Astrocyte (in vitro differentiated cells and primary cell): ENCODE measurements around the gene PCNX1. TPM values are rescaled to one million over a fixed set of nuclear protein-coding genes. Genes with fewer than 3 reads are reported as not detected.
"Not testable (repeated sequence)": the region's sequence is repeated elsewhere in the genome, so short reads cannot be mapped to it uniquely, and the experiment has no call there.

Experiments
- DNase-seq: peaks from one replicate; pipeline ENCODE4 v3.0.0-alpha.2; 2010; ENCODE audit warnings: low read depth
- FAIRE-seq: peaks from 2 replicates; lab custom pipeline; 2011; peaks lifted over from hg19 to GRCh38; lab: Jason Lieb, UNC
- H2AFZ ChIP-seq: 2 replicates; pipeline ENCODE4 v1.6.0; 2012; ENCODE audit warnings: low read depth, low read length, inconsistent platforms
- H3K27ac ChIP-seq: 2 replicates; pipeline ENCODE4 v1.5.1; 2011; ENCODE audit warnings: low read depth, low read length, inconsistent platforms
- H3K27me3 ChIP-seq: 2 replicates; pipeline ENCODE4 v1.6.0; 2011; ENCODE audit warnings: low read length, inconsistent platforms; ENCODE audit not compliant: insufficient read depth
- H3K36me3 ChIP-seq: 2 replicates; pipeline ENCODE4 v1.5.1; 2011; ENCODE audit warnings: low read length, inconsistent platforms; ENCODE audit not compliant: insufficient read depth
- H3K4me1 ChIP-seq: 2 replicates; pipeline ENCODE4 v1.5.1; 2011; ENCODE audit warnings: low read length, inconsistent platforms; ENCODE audit not compliant: insufficient read depth
- H3K4me2 ChIP-seq: 2 replicates; pipeline ENCODE4 v1.6.0; 2012; ENCODE audit warnings: low read length, inconsistent platforms
- H3K4me3 ChIP-seq: 2 replicates; pipeline ENCODE4 v1.5.1; 2011; ENCODE audit warnings: low read depth, mild to moderate bottlenecking, low read length, inconsistent platforms; ENCODE audit not compliant: insufficient read depth
- H3K79me2 ChIP-seq: 2 replicates; pipeline ENCODE4 v1.6.0; 2012; ENCODE audit warnings: mild to moderate bottlenecking, low read length, inconsistent platforms; ENCODE audit not compliant: insufficient read depth
- H3K9ac ChIP-seq: 2 replicates; pipeline ENCODE4 v1.6.0; 2012; ENCODE audit warnings: mild to moderate bottlenecking, low read length, inconsistent platforms
- H3K9me3 ChIP-seq: 2 replicates; pipeline ENCODE4 v1.5.1; 2012; ENCODE audit warnings: low read depth, mild to moderate bottlenecking, low read length, inconsistent platforms; ENCODE audit not compliant: insufficient read depth
- H4K20me1 ChIP-seq: 2 replicates; pipeline ENCODE4 v1.6.0; 2012; ENCODE audit warnings: low read length, inconsistent platforms; ENCODE audit not compliant: insufficient read depth
- H3K27ac Mint-ChIP-seq: one replicate; pipeline ENCODE4 v1.8.0; 2021; ENCODE audit warnings: mild to moderate bottlenecking, mixed read lengths; ENCODE audit not compliant: unreplicated experiment
- H3K27me3 Mint-ChIP-seq: one replicate; pipeline ENCODE4 v1.8.0; 2021; ENCODE audit warnings: low read depth, mixed read lengths; ENCODE audit not compliant: unreplicated experiment
- H3K36me3 Mint-ChIP-seq: one replicate; pipeline ENCODE4 v1.8.0; 2021; ENCODE audit warnings: low read depth, mixed read lengths; ENCODE audit not compliant: unreplicated experiment
- H3K4me1 Mint-ChIP-seq: one replicate; pipeline ENCODE4 v1.8.0; 2021; ENCODE audit warnings: low read depth, mixed read lengths; ENCODE audit not compliant: unreplicated experiment
- H3K4me3 Mint-ChIP-seq: one replicate; pipeline ENCODE4 v1.8.0; 2021; ENCODE audit warnings: mild to moderate bottlenecking, moderate library complexity, mixed read lengths; ENCODE audit not compliant: unreplicated experiment
- H3K9me3 Mint-ChIP-seq: one replicate; pipeline ENCODE4 v1.8.0; 2021; ENCODE audit warnings: mild to moderate bottlenecking, mixed read lengths; ENCODE audit not compliant: unreplicated experiment
- EZH2 ChIP-seq: IDR thresholded peaks from 2 replicates; pipeline ENCODE4 v1.6.1; 2012; ENCODE audit warnings: mild to moderate bottlenecking, low read length, inconsistent platforms; ENCODE audit not compliant: insufficient read depth
- total RNA-seq: library from RNA; stranded (reverse); gene quantifications from 2 replicates; pipeline ENCODE4 v1.2.1, GENCODE V29; 2021
- TF ChIP-seq, protein P1 (sequence below): IDR thresholded peaks from 2 replicates; pipeline ENCODE4 v1.5.1; 2011; ENCODE audit warnings: low read depth, mild to moderate bottlenecking, inconsistent platforms, low read length, moderate library complexity; ENCODE audit not compliant: insufficient read depth

Gene PCNX1
- total RNA-seq, 1 donor from 2014 or later = 91.3 TPM

DNA sequence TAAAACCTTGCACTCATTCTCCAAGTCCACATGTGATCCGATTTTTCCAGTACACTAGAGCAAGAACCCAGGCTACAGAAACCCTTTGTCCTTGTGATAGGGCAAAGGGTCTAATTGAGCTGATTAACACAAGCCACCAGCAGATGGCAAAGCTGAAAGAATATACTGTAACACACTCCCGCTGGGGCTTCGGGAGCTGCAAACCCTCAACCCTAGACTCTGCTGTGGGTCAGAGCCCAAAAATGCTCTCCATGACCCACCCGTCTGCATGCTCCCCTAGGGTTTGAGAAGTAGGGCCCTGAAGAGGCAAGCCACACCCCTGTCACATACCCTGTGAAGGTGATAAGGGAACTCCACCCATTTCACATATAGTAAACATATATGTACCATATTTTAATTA is 33.6 kb upstream of the PCNX1 start:
- Histone ChIP-seq H3K79me2 (no peaks in the 10 kb centered on the region), H3K4me3 (no peak overlapping the region), H3K27me3 (no peaks in the 10 kb centered on the region), H3K4me2 (no peak overlapping the region), H3K27ac (no peak overlapping the region), H3K9me3 (no peaks in the 10 kb centered on the region), H2AFZ (no peak overlapping the region), H3K4me1 (no peaks in the 10 kb centered on the region), H4K20me1 (no peaks in the 10 kb centered on the region), H3K36me3 (no peaks in the 10 kb centered on the region), H3K9ac (no peak overlapping the region)
- Mint-ChIP-seq H3K4me1 (peaks cover 8% of the 10 kb centered on the region), H3K27ac (no peak overlapping the region), H3K36me3 (no peaks in the 10 kb centered on the region), H3K27me3 (no peaks in the 10 kb centered on the region), H3K9me3 (peaks cover 13% of the 10 kb centered on the region), H3K4me3 (no peak overlapping the region)
- TF ChIP-seq, protein P1, sequence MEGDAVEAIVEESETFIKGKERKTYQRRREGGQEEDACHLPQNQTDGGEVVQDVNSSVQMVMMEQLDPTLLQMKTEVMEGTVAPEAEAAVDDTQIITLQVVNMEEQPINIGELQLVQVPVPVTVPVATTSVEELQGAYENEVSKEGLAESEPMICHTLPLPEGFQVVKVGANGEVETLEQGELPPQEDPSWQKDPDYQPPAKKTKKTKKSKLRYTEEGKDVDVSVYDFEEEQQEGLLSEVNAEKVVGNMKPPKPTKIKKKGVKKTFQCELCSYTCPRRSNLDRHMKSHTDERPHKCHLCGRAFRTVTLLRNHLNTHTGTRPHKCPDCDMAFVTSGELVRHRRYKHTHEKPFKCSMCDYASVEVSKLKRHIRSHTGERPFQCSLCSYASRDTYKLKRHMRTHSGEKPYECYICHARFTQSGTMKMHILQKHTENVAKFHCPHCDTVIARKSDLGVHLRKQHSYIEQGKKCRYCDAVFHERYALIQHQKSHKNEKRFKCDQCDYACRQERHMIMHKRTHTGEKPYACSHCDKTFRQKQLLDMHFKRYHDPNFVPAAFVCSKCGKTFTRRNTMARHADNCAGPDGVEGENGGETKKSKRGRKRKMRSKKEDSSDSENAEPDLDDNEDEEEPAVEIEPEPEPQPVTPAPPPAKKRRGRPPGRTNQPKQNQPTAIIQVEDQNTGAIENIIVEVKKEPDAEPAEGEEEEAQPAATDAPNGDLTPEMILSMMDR = no peak
- no peak for TF ChIP-seq EZH2
- DNase-seq (no peak), FAIRE-seq (no peak)

DNA sequence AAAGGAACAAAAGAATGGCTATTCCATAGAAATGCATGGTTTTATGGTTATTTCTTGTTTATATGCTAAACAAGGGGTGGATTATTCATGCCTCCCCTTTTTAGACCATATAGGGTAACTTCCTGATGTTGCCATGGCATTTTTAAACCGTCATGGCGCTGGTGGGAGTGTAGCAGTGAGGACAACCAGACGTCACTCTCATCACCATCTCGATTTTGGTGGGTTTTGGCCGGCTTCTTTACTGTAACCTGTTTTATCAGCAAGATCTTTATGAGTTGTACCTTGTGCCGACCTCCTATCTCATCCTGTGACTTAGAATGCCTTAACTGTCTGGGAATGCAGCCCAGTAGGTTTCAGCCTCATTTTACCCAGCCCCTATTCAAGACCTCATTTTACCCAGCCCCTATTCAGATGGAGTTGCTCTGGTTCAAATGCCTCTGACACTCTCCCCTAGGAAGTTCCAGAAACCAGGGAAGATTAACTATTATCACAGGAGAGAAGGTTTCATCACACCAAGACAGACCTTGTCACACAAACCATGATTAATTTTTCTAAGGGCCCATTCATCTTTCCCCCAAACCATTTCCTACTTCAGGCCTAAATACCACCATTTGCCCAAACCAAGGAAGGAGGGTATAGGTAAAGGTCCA is 31.3 kb upstream of the PCNX1 start:
- not testable (repeated sequence) for H3K36me3 ChIP-seq, H3K9me3 Mint-ChIP-seq, H3K79me2 ChIP-seq, H2AFZ ChIP-seq, H3K4me1 Mint-ChIP-seq, H3K4me1 ChIP-seq, H3K27me3 ChIP-seq, DNase-seq, H3K4me3 Mint-ChIP-seq, H3K4me2 ChIP-seq, H3K27ac ChIP-seq, H3K27me3 Mint-ChIP-seq, H3K4me3 ChIP-seq, H3K9me3 ChIP-seq, FAIRE-seq, H3K9ac ChIP-seq, H3K36me3 Mint-ChIP-seq, H4K20me1 ChIP-seq
- H3K27ac Mint-ChIP-seq = peak overlapping the region; percentile 59

DNA sequence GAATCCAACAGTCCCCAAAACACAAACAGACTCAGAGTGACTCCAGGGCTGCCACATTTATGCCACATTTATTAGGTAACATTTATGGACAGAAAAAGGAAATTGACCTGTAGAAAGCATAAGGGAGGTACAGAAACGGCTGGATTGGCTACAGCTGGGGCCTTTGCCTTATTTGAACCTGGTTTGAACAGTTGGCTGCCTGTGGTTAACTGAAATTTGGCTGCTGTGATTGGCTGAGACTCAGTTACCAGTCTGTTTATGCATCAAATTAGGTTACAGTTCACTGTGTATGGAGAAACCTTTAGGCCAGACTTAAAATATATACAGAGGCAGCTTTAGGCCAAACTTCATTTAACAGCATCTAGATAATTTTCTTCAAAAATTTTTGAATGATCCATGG is 27.8 kb upstream of the PCNX1 start:
- no peak overlapping the region for H3K4me3 ChIP-seq
- DNase-seq = no peak
- Mint-ChIP-seq H3K4me1 (peaks cover 23% of the 10 kb centered on the region), H3K27ac (no peak overlapping the region), H3K4me3 (no peak overlapping the region), H3K27me3 (no peaks in the 10 kb centered on the region), H3K36me3 (no peaks in the 10 kb centered on the region), H3K9me3 (no peaks in the 10 kb centered on the region)
- H3K27me3 ChIP-seq = no peaks in the 10 kb centered on the region
- TF ChIP-seq, protein P1 = no peak
- TF ChIP-seq EZH2 = no peak
- H3K79me2 ChIP-seq = no peaks in the 10 kb centered on the region
- no peaks in the 10 kb centered on the region for H3K9me3 ChIP-seq
- H3K27ac ChIP-seq = no peak overlapping the region
- H3K4me2 ChIP-seq = no peak overlapping the region
- no peaks in the 10 kb centered on the region for H3K36me3 ChIP-seq
- no peak for FAIRE-seq
- no peak overlapping the region for H2AFZ ChIP-seq
- peaks cover 7% of the 10 kb centered on the region for H3K4me1 ChIP-seq
- no peak overlapping the region for H3K9ac ChIP-seq
- no peaks in the 10 kb centered on the region for H4K20me1 ChIP-seq

DNA sequence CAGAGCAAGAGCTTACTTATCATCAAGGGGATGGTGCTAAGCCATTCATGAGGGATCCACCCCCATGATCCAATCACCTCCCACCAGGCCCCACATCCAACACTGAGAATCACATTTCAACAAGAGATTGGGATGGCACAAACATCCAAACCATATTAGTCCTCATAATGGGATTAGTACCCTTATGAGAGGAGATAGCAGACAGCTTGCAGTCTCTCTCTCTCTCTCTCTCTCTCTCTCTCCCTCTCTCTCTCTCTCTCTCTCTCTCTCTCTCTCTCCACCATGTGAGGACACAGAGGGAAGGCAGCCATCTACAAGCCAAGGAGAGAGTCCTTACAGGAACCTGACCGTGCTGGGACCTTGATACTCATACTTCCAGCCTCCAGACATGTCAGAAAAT is 26.4 kb upstream of the PCNX1 start:
- H3K79me2 ChIP-seq, H3K9me3 Mint-ChIP-seq, H3K4me3 Mint-ChIP-seq, H3K27me3 Mint-ChIP-seq, H4K20me1 ChIP-seq, H2AFZ ChIP-seq, H3K27ac Mint-ChIP-seq, DNase-seq, H3K4me3 ChIP-seq, H3K27me3 ChIP-seq, H3K9me3 ChIP-seq, FAIRE-seq, H3K27ac ChIP-seq, H3K36me3 Mint-ChIP-seq, H3K9ac ChIP-seq, H3K36me3 ChIP-seq, H3K4me2 ChIP-seq: not testable (repeated sequence)
- H3K4me1 Mint-ChIP-seq = peaks cover 29% of the 10 kb centered on the region
- peaks cover 12% of the 10 kb centered on the region for H3K4me1 ChIP-seq
